ACC112 (cell line): Measurements from ENCODE around the gene LCK.

Source experiments
- H2AFZ ChIP-seq: fragments of 200-600 bp; sonication (generic); one replicate; pipeline ENCODE4 v1.6.0; 2017; ENCODE audit warnings: antibody characterized with exemption, low read length; ENCODE audit not compliant: unreplicated experiment
- H3K27ac ChIP-seq: fragments of 200-600 bp; sonication (generic); 2 replicates; pipeline ENCODE4 v1.5.1; 2014; ENCODE audit warnings: low read depth, mild to moderate bottlenecking, antibody characterized with exemption, low read length, moderate library complexity
- H3K27me3 ChIP-seq: fragments of 200-600 bp; sonication (generic); 2 replicates; pipeline ENCODE4 v1.6.1; 2014; ENCODE audit warnings: mild to moderate bottlenecking, antibody characterized with exemption, low read length, moderate library complexity, mixed read lengths; ENCODE audit not compliant: insufficient read depth
- H3K36me3 ChIP-seq: fragments of 200-600 bp; sonication (generic); 2 replicates; pipeline ENCODE4 v1.6.1; 2016; ENCODE audit warnings: mild to moderate bottlenecking, antibody characterized with exemption, low read length, moderate library complexity, mixed read lengths; ENCODE audit not compliant: insufficient read depth
- H3K4me1 ChIP-seq: fragments of 200-600 bp; sonication (generic); one replicate; pipeline ENCODE4 v1.6.1; 2016; ENCODE audit warnings: low read length, mixed read lengths; ENCODE audit not compliant: insufficient read depth, unreplicated experiment, control insufficient read depth
- H3K4me3 ChIP-seq: fragments of 200-600 bp; sonication (generic); 2 replicates; pipeline ENCODE4 v1.5.1; 2014; ENCODE audit warnings: mild to moderate bottlenecking, low read depth, low read length
- H3K79me2 ChIP-seq: fragments of 200-600 bp; sonication (generic); one replicate; pipeline ENCODE4 v1.6.0; 2016; ENCODE audit warnings: low read length; ENCODE audit not compliant: control insufficient read depth, unreplicated experiment, insufficient read depth

The LCK gene

GRCh38 chr1:32221581-32221979 lies 29.5 kb upstream of the LCK start:
- Histone ChIP-seq H3K79me2 (peaks cover 34% of the 10 kb centered on the region), H3K4me3 (peak overlapping the region; percentile 95), H3K36me3 (peaks cover 3% of the 10 kb centered on the region; the same call in 1 of the 2 replicates), H3K27me3 (no peaks in the 10 kb centered on the region), H3K27ac (peak overlapping the region; percentile 81), H2AFZ (peak overlapping the region; percentile 79), H3K4me1 (peaks cover 30% of the 10 kb centered on the region)

- H3K4me3 ChIP-seq: peak within 1 kb of the TSS; percentile 95
- peaks cover 34% of the 10 kb centered on the region for H3K79me2 ChIP-seq
- peak within 1 kb of the TSS; percentile 81 for H3K27ac ChIP-seq
- H2AFZ ChIP-seq: peak within 1 kb of the TSS; percentile 79
- H3K4me1 ChIP-seq: peaks cover 30% of the 10 kb centered on the region
- H3K27me3 ChIP-seq: no peaks in the 10 kb centered on the region
- H3K36me3 ChIP-seq: peaks cover 3% of the 10 kb centered on the region; the same call in 1 of the 2 replicates
Measured at GRCh38 chr1:32221980-32222755, 28.9 kb upstream of the LCK start, which contains the start of the genes EIF3I and TMEM234. TSS of gene EIF3I (plus strand) at chr1:32222407. CDS start at chr1:32222442, 35 bp downstream. TSS of gene TMEM234 (minus strand) at chr1:32222353. CDS start at chr1:32222322, 31 bp downstream.

- Histone ChIP-seq H3K27ac (peak overlapping the region; percentile 14; the same call in 1 of the 2 replicates), H3K4me1 (peaks cover 30% of the 10 kb centered on the region), H2AFZ (no peak overlapping the region), H3K79me2 (peaks cover 34% of the 10 kb centered on the region), H3K27me3 (no peaks in the 10 kb centered on the region), H3K4me3 (peak overlapping the region; percentile 95), H3K36me3 (peaks cover 11% of the 10 kb centered on the region; the same call in 1 of the 2 replicates)
Measured at GRCh38 chr1:32223683-32224082, 27.4 kb upstream of the LCK start.

GRCh38 chr1:32224285-32224684 lies 26.8 kb upstream of the LCK start:
- Histone ChIP-seq H3K4me1 (peaks cover 30% of the 10 kb centered on the region), H3K79me2 (peaks cover 34% of the 10 kb centered on the region), H2AFZ (no peak overlapping the region), H3K27me3 (no peaks in the 10 kb centered on the region), H3K27ac (no peak overlapping the region), H3K4me3 (no peak overlapping the region), H3K36me3 (peaks cover 11% of the 10 kb centered on the region; the same call in 1 of the 2 replicates)

GRCh38 chr1:32228771-32229170 lies 22.3 kb upstream of the LCK start:
- Histone ChIP-seq H3K36me3 (peaks cover 11% of the 10 kb centered on the region; the same call in 1 of the 2 replicates), H3K4me1 (peaks cover 2% of the 10 kb centered on the region)

GRCh38 chr1:32231843-32232432 lies 19.1 kb upstream of the LCK start:
- H3K27ac ChIP-seq: no peak overlapping the region
- no peaks in the 10 kb centered on the region for H3K79me2 ChIP-seq
- H3K4me3 ChIP-seq: no peak overlapping the region
- H3K4me1 ChIP-seq: peaks cover 19% of the 10 kb centered on the region
- no peaks in the 10 kb centered on the region for H3K27me3 ChIP-seq
- no peak overlapping the region for H2AFZ ChIP-seq
- peaks cover 8% of the 10 kb centered on the region; the same call in 1 of the 2 replicates for H3K36me3 ChIP-seq

More at GRCh38 chr1:32228771-32229170, 22.3 kb upstream of the LCK start:
- Histone ChIP-seq H3K79me2 (peaks cover 6% of the 10 kb centered on the region), H2AFZ (no peak overlapping the region), H3K27me3 (no peaks in the 10 kb centered on the region), H3K27ac (no peak overlapping the region), H3K4me3 (no peak overlapping the region)

GRCh38 chr1:32232558-32233304 lies 18.3 kb upstream of the LCK start:
- Histone ChIP-seq H3K36me3 (peaks cover 5% of the 10 kb centered on the region; the same call in 1 of the 2 replicates), H3K27me3 (no peaks in the 10 kb centered on the region), H3K4me1 (peaks cover 19% of the 10 kb centered on the region), H2AFZ (no peak overlapping the region), H3K4me3 (no peak overlapping the region), H3K79me2 (no peaks in the 10 kb centered on the region), H3K27ac (no peak overlapping the region)

- H3K4me3 ChIP-seq: no peak overlapping the region
- no peak overlapping the region for H2AFZ ChIP-seq
- no peaks in the 10 kb centered on the region for H3K27me3 ChIP-seq
- H3K79me2 ChIP-seq: no peaks in the 10 kb centered on the region
- H3K4me1 ChIP-seq: peaks cover 19% of the 10 kb centered on the region
- H3K27ac ChIP-seq: peak overlapping the region; percentile 92
- H3K36me3 ChIP-seq: no peaks in the 10 kb centered on the region
Measured at GRCh38 chr1:32234792-32235191, 16.3 kb upstream of the LCK start.

GRCh38 chr1:32239337-32239736 lies 11.7 kb upstream of the LCK start:
- Histone ChIP-seq H2AFZ (no peak overlapping the region), H3K36me3 (no peaks in the 10 kb centered on the region), H3K4me1 (peaks cover 23% of the 10 kb centered on the region), H3K4me3 (no peak overlapping the region), H3K27me3 (no peaks in the 10 kb centered on the region), H3K79me2 (no peaks in the 10 kb centered on the region), H3K27ac (no peak overlapping the region)

GRCh38 chr1:32239790-32240139 lies 11.3 kb upstream of the LCK start:
- Histone ChIP-seq H3K4me1 (peaks cover 21% of the 10 kb centered on the region), H3K27ac (no peak overlapping the region), H3K4me3 (no peak overlapping the region), H3K27me3 (no peaks in the 10 kb centered on the region), H2AFZ (no peak overlapping the region), H3K36me3 (no peaks in the 10 kb centered on the region), H3K79me2 (no peaks in the 10 kb centered on the region)
